Occipital lobe (tissue), 2 donors: ENCODE measurements around the gene KRTAP5-11. TPM values are rescaled to one million over a fixed set of nuclear protein-coding genes. Genes with fewer than 3 reads are reported as not detected.
"Not testable (repeated sequence)": the region's sequence is repeated elsewhere in the genome, so short reads cannot be mapped to it uniquely, and the experiment has no call there.

Source experiments
- DNase-seq: peaks from one replicate; lab custom pipeline; 2025; lab: John Stamatoyannopoulos, UW
- total RNA-seq: library from RNA; depleted of rRNA; stranded (reverse); fragments of >200 nt; gene quantifications from one replicate; pipeline ENCODE4 v1.2.3, GENCODE V29; 2014

Gene KRTAP5-11
- not detected for total RNA-seq

GRCh38 chr11:71582309-71582895, at the start of gene KRTAP5-11:
KRTAP5-11 (minus strand) TSS chr11:71582875; CDS start chr11:71582837, 38 bp downstream.
- no peak for DNase-seq

- DNase-seq = not testable (repeated sequence)
Observed at GRCh38 chr11:71631551-71631950, 48.9 kb upstream of the KRTAP5-11 start.

GRCh38 chr11:71630071-71630470, 47.4 kb upstream of the KRTAP5-11 start:
- not testable (repeated sequence) for DNase-seq

- DNase-seq = not testable (repeated sequence)
Observed at GRCh38 chr11:71628943-71629342, 46.3 kb upstream of the KRTAP5-11 start.

GRCh38 chr11:71623226-71623625, 40.6 kb upstream of the KRTAP5-11 start:
- DNase-seq = not testable (repeated sequence)

- DNase-seq = not testable (repeated sequence)
Observed at GRCh38 chr11:71622561-71622960, 39.9 kb upstream of the KRTAP5-11 start.

- DNase-seq = not testable (repeated sequence)
Observed at GRCh38 chr11:71615003-71615402, 32.3 kb upstream of the KRTAP5-11 start.

- DNase-seq = not testable (repeated sequence)
Observed at GRCh38 chr11:71614366-71614917, 31.8 kb upstream of the KRTAP5-11 start.

- DNase-seq = not testable (repeated sequence)
Observed at GRCh38 chr11:71613931-71614330, 31.3 kb upstream of the KRTAP5-11 start.

- DNase-seq = not testable (repeated sequence)
Observed at GRCh38 chr11:71611218-71611910, 28.7 kb upstream of the KRTAP5-11 start.

GRCh38 chr11:71608272-71608671, 25.6 kb upstream of the KRTAP5-11 start:
- DNase-seq = not testable (repeated sequence)

- not testable (repeated sequence) for DNase-seq
Observed at GRCh38 chr11:71607520-71608216, 25.0 kb upstream of the KRTAP5-11 start.

- DNase-seq = not testable (repeated sequence)
Observed at GRCh38 chr11:71606853-71607519, 24.3 kb upstream of the KRTAP5-11 start.

GRCh38 chr11:71604798-71605488, 22.3 kb upstream of the KRTAP5-11 start:
- DNase-seq = not testable (repeated sequence)

GRCh38 chr11:71603221-71603620, 20.5 kb upstream of the KRTAP5-11 start:
- not testable (repeated sequence) for DNase-seq

- DNase-seq = not testable (repeated sequence)
Observed at GRCh38 chr11:71589546-71589920, 6.9 kb upstream of the KRTAP5-11 start.

- not testable (repeated sequence) for DNase-seq
Observed at GRCh38 chr11:71588822-71589545, 6.3 kb upstream of the KRTAP5-11 start.

GRCh38 chr11:71588314-71588713, 5.6 kb upstream of the KRTAP5-11 start:
- DNase-seq = not testable (repeated sequence)

GRCh38 chr11:71585673-71586072, 3.0 kb upstream of the KRTAP5-11 start:
- DNase-seq = not testable (repeated sequence)

- DNase-seq = not testable (repeated sequence)
Observed at GRCh38 chr11:71582969-71583368, 294 bp upstream of the KRTAP5-11 start.
